T47D (cell line): ENCODE results near the gene SMURF1.
"Not testable (repeated sequence)": the region's sequence is repeated elsewhere in the genome, so short reads cannot be mapped to it uniquely, and the experiment has no call there.

Source experiments
- DNase-seq, 2 experiments: peaks; one replicate each; pipeline versions ENCODE4 v3.0.0 to v3.0.0-alpha.2; 2011 to 2012; ENCODE audit warnings: low read depth in 1 of 2, low spot score in 1 of 2
- JUND ChIP-seq: IDR thresholded peaks from 2 replicates; pipeline ENCODE4 v1.6.1; 2012; ENCODE audit warnings: low read depth
- in situ Hi-C: cut with HindIII; loops from 2 replicates; pipeline ENCODE4 v1.10.0; 2016; ENCODE audit warnings: low sequenced_read_pairs, low pct_unique_long_range_greater_than_20kb

SMURF1 gene

DNA sequence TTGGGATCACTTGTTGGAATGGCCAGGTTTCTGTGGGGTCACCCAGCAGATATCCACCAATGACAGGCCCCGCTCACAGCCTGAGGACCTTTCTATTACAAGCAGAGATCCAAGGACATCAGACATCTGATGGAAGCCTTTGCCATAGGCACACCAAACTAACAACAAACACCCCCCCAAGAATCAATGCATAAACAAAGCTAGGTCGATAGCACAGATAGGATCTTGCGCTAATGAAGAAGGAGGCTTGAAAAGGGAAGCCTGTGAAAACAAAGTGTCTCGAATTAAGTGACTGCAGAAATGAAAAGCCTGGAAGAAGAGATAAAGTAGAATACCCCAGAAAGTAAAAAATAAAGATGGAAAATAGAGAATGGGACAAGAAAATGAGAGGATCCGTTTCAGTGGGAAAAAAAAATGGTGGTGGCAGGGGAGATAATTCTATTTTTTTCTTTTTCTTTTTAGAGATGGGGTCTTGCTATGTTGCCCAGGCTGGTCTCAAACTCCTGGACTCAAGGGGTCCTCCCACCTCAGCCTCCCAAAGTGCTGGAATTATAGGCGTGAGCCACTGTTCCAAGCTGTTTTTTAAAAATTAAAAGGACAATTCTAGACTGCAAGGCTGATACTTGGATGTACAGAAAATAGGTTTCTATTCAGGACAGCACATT, 26.3 kb upstream of the SMURF1 start:
- in situ Hi-C loops: no loop called here
- no peak for TF ChIP-seq JUND
- no peak for DNase-seq

- TF ChIP-seq JUND: no peak
- in situ Hi-C loops: no loop called here
- DNase-seq: no peak
These were observed 23.2 kb upstream of the SMURF1 start for GRCh38 chr7:99167072-99167471.

DNA sequence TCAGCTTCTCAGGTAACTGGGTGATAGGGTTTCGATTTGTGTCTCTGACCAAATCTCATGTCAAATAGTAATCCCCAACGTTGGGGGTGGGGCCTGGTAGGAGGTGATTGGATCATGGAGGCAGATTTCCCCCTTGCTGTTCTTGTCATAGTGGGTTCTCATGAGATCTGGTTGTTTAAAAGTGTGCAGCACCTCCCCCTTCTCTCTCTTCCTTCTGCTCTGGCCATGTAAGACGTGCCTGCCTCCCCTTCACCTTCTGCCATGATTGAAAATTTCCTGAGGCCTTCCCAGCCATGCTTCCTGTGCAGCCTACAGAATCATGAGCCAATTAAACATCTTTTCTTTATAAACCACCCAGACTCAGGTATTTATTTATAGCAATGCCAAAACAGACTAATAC, 21.9 kb upstream of the SMURF1 start:
- in situ Hi-C loops: no loop called here
- DNase-seq: no peak
- no peak for TF ChIP-seq JUND

DNA sequence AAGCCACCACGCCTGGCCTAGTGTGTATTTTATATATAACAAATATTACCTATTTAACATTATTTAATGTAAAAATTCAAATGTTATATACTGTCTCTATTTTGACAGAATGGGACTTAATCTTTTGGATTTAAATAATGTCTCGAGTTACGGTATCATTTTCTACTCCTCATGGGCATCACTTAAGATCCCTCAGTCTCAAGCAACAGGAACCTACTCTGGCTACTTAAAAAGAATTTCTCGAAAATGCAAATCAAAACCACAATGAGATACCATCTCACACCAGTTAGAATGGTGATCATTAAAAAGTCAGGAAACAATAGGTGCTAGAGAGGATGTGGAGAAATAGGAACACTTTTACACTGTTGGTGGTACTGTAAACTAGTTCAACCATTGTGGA, 19.8 kb upstream of the SMURF1 start:
- DNase-seq, in situ Hi-C loops: not testable (repeated sequence)

GRCh38 chr7:99156649-99157048, 12.7 kb upstream of the SMURF1 start:
- in situ Hi-C loops: no loop called here
- TF ChIP-seq JUND: no peak
- DNase-seq: no peak

DNA sequence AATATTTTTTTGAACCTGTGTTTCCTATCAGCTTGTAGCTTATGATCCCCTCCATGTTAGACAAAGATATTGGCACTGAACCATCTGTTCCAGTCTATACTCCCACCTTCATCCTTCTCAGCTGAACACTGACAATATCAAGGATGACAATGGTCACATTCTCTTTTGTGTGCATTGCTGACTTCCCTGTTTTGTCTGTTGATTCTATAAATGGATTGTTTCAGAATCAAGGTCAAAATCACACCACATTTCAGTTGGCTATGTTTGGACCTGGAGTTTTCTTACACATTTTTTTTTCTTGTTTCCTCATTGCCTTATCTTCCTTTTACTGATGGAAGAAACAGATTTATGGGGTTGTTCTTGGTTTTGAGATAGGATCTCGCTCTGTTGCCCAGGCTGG, 11.3 kb upstream of the SMURF1 start:
- no peak for TF ChIP-seq JUND
- in situ Hi-C loops: no loop called here
- no peak for DNase-seq

DNA sequence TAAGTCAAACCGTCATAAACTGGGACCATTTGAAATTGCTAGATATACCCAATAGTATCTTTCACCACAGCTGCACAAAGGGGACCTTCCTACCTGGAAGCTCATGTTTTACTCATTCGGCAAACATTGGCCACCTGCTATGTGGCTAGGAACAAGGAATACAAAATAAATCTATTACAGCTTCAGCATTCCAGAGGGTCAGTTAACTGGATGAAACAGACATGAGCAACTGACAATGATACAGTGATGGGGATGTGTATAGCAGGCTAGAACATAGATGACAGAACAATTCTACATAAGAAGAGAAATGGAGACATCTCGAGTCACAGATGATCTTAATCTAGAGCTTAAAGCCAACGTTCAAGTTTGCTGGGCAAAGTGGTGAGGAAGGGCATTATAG, 3.1 kb upstream of the SMURF1 start:
- DNase-seq: no peak
- in situ Hi-C loops: no loop called here
- TF ChIP-seq JUND: no peak

DNA sequence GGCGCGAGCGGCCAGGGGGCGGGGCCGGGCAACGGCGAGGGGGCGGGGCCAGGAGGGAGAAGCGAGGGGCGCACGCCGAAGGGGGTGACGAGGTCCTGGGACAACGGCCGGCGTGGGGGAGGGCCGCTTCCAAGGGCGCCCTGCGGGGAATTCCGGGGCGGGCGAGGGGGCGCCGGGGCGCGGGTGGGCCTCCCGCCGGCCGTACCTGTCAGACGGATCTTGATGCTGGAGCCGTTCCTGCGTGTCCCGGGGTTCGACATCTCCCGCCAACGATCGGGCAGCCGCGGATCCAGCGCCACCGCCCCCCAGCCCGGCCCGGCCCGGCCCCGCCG, 421 bp downstream of the SMURF1 start:
- in situ Hi-C loops: no loop called here
- no peak for TF ChIP-seq JUND
- no peak for DNase-seq

- peak; percentile 28 to 98 for DNase-seq
- in situ Hi-C loops: no loop called here
- no peak for TF ChIP-seq JUND
These were observed 984 bp downstream of the SMURF1 start for GRCh38 chr7:99142727-99143520.

- in situ Hi-C loops: no loop called here
- no peak for TF ChIP-seq JUND
- DNase-seq: peak; percentile 5 to 71
These were observed 1.8 kb downstream of the SMURF1 start for GRCh38 chr7:99141841-99142726.

GRCh38 chr7:99141334-99141733, 2.6 kb downstream of the SMURF1 start:
- no peak for TF ChIP-seq JUND
- in situ Hi-C loops: no loop called here
- DNase-seq: no peak

GRCh38 chr7:99140813-99141212, 3.1 kb downstream of the SMURF1 start:
- in situ Hi-C loops: no loop called here
- TF ChIP-seq JUND: no peak
- no peak for DNase-seq

DNA sequence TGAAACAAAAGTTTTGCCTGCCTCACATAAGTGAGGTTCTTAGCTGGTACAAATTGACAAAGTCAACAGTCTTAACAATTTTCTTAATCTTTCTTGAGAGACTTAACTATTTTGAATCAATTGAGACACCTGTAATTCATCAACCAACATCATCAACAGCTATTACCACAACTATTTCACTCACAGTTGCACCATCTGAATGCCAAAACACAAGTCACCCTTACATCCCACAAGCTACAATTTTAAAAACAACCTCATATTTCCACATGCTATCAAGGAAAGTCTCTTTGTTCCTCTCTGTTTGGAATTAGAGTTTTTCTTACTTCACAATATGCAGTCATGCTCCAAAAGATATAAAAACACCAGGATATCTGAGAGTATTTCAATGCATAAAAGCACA, 4.9 kb downstream of the SMURF1 start:
- in situ Hi-C loops: no loop called here
- TF ChIP-seq JUND: no peak
- DNase-seq: no peak
